Spleen (tissue), 11 donors: Measurements from ENCODE around the gene RRBP1. TPM values are rescaled to one million over a fixed set of nuclear protein-coding genes. Genes with fewer than 3 reads are reported as not detected.

Experiments used
- DNase-seq: peaks from one replicate; pipeline ENCODE4 v3.0.0-alpha.2; 2020
- H3K27ac ChIP-seq, 8 donors: fragments of 200-600 bp; sonication (generic) in 7 of 8; 1 replicate in 4 of 8; 2 replicates in 4 of 8; pipeline versions ENCODE4 v1.5.0 to v1.8.0; 2016 to 2021; ENCODE audit warnings: inconsistent platforms in 4 of 8, mild to moderate bottlenecking in 4 of 8, moderate library complexity in 1 of 8
- H3K27me3 ChIP-seq, 7 donors: fragments of 200-600 bp; sonication (generic) in 6 of 7; replicated peaks in 1 of 7; 1 replicate in 4 of 7; 2 replicates in 3 of 7; pipeline versions ENCODE4 v1.5.0 to v1.8.0; 2016 to 2021; ENCODE audit warnings: inconsistent platforms in 3 of 7, mild to moderate bottlenecking in 1 of 7
- H3K36me3 ChIP-seq, 6 donors: fragments of 200-600 bp; sonication (generic) in 5 of 6; 1 replicate in 4 of 6; 2 replicates in 2 of 6; pipeline versions ENCODE4 v1.5.0 to v1.8.0; 2016 to 2021; ENCODE audit warnings: inconsistent platforms in 2 of 6
- H3K4me1 ChIP-seq, 6 donors: fragments of 200-600 bp; sonication (generic) in 5 of 6; 1 replicate in 3 of 6; 2 replicates in 3 of 6; pipeline versions ENCODE4 v1.5.0 to v1.8.0; 2016 to 2021; ENCODE audit warnings: inconsistent platforms in 3 of 6
- H3K4me3 ChIP-seq, 8 donors: fragments of 200-600 bp; sonication (generic) in 7 of 8; 1 replicate in 4 of 8; 2 replicates in 4 of 8; pipeline versions ENCODE4 v1.5.0 to v1.8.0; 2016 to 2021; ENCODE audit warnings: inconsistent platforms in 4 of 8, mild to moderate bottlenecking in 4 of 8, moderate library complexity in 2 of 8
- H3K9me3 ChIP-seq, 8 donors: fragments of 200-600 bp; sonication (generic) in 7 of 8; 1 replicate in 4 of 8; 2 replicates in 4 of 8; pipeline versions ENCODE4 v1.5.0 to v1.8.0; 2016 to 2021; ENCODE audit warnings: inconsistent platforms in 4 of 8
- CTCF ChIP-seq, 11 experiments: fragments of 200-600 bp in 7 of 11; fragments of 450-650 bp in 4 of 11; sonication (generic) in 4 of 11; IDR thresholded peaks in 8 of 11; conservative IDR thresholded peaks in 3 of 11; 1 replicate in 7 of 11; 2 replicates in 4 of 11; pipeline versions ENCODE4 v1.4.0 to v1.8.0; 2016 to 2021; ENCODE audit warnings: antibody characterized with exemption in 11 of 11, inconsistent platforms in 4 of 11, mild to moderate bottlenecking in 1 of 11
- POLR2A ChIP-seq, 3 donors: fragments of 450-650 bp; IDR thresholded peaks; one replicate each; pipeline ENCODE4 v1.5.1; 2017; ENCODE audit warnings: antibody characterized with exemption in 3 of 3, mild to moderate bottlenecking in 1 of 3
- POLR2AphosphoS5 ChIP-seq, 3 donors: sonication (generic); formaldehyde crosslinking; IDR thresholded peaks; one replicate each; pipeline ENCODE4 v1.5.1; 2017; ENCODE audit warnings: antibody characterized with exemption in 3 of 3
- WGBS, 5 donors: extraction: QIAGEN DNeasy Blood & Tissue Kit in 3 of 5; methylation state at CpG; one replicate each; pipeline versions ENCODE4 v1.1.5 to v1.1.7; 2013 to 2018; 5-methylcytosine and 5-hydroxymethylcytosine counted together
- intact Hi-C: fragments of 100-400 bp; cut with DNase I; formaldehyde crosslinking; loops from one replicate; pipeline ENCODE4 v1.15.0; 2023; ENCODE audit warnings: low total_unique reads
- polyA plus RNA-seq, 3 donors: library from polyadenylated mRNA; stranded (reverse); fragments of 200-250 nt; gene quantifications; one replicate each; pipeline ENCODE4 v1.2.1, GENCODE V29; 2013
- total RNA-seq, 7 donors: library from RNA; depleted of rRNA in 3 of 7; stranded (reverse); fragments of >200 nt in 3 of 7; fragmentation: NEBNext Ultra II Directional in 4 of 7; extraction: Animal tissue kit (Norgen Biotek cat#: 25700) in 4 of 7; gene quantifications; one replicate each; pipeline versions ENCODE4 v1.1.0 to v1.2.1, GENCODE V29; 2016 to 2021
- donor health status: healthy with polysubstance abuse.
- donor health status: DM: no; HTN: no; CAD: no; lungs with moderate emphysema.
- donor health status: DM: no; HTN: no; CAD: no.
- donor health status: Bipolar disorder and iron deficiency.
- donor health status: healthy.
- donor health status: DM: no; HTN: no; CAD: no.
- donor health status: DM: yes; HTN: yes; CAD: no.

Gene RRBP1
- total and polyA plus RNA-seq, 10 donors = 17.0 to 164 (median 114) TPM

GRCh38 chr20:17699931-17700351 lies 17.9 kb upstream of the RRBP1 start, which contains the start of gene BANF2:
Gene BANF2, plus strand, starts transcription at chr20:17699966. Its CDS starts 25,060 bp downstream, at chr20:17725026.
- Histone ChIP-seq H3K4me3 (no peak within 1 kb of the TSS), H3K9me3 (peaks cover 0 to 12% (median 4%) of the 10 kb centered on the region in 8 donors), H3K27me3 (no peaks in the 10 kb centered on the region), H3K27ac (no peak within 1 kb of the TSS), H3K4me1 (no peaks in the 10 kb centered on the region), H3K36me3 (no peaks in the 10 kb centered on the region)
- no peak for DNase-seq
- intact Hi-C loops = no loop called here
- TF ChIP-seq CTCF (IDR thresholded peaks at IDR 0.05 in 8 of 11, conservative IDR thresholded peaks at IDR 0.05 in 3 of 11) = no peak
- TF ChIP-seq POLR2AphosphoS5 (IDR thresholded peaks at IDR 0.05) = no peak
- WGBS, 5 donors = 59 to 89% (median 62%) methylated on average over 3 of the region's 3 CpGs

- no peak for DNase-seq
- no peaks in the 10 kb centered on the region for H3K4me1 ChIP-seq
- no peak overlapping the region for H3K27ac ChIP-seq
- H3K36me3 ChIP-seq = no peaks in the 10 kb centered on the region
- WGBS, 5 donors = 62 to 79% (median 70%) methylated on average over 5 of the region's 5 CpGs
- no peaks in the 10 kb centered on the region for H3K27me3 ChIP-seq
- no peak for TF ChIP-seq CTCF (IDR thresholded peaks at IDR 0.05 in 8 of 11, conservative IDR thresholded peaks at IDR 0.05 in 3 of 11)
- TF ChIP-seq POLR2A (IDR thresholded peaks at IDR 0.05) = no peak
- no peak for TF ChIP-seq POLR2AphosphoS5 (IDR thresholded peaks at IDR 0.05)
- peaks cover 0 to 12% (median 4%) of the 10 kb centered on the region in 8 donors for H3K9me3 ChIP-seq
- intact Hi-C loops = no loop called here
- no peak overlapping the region for H3K4me3 ChIP-seq
These were observed 16.3 kb upstream of the RRBP1 start for GRCh38 chr20:17698384-17698783.

DNA sequence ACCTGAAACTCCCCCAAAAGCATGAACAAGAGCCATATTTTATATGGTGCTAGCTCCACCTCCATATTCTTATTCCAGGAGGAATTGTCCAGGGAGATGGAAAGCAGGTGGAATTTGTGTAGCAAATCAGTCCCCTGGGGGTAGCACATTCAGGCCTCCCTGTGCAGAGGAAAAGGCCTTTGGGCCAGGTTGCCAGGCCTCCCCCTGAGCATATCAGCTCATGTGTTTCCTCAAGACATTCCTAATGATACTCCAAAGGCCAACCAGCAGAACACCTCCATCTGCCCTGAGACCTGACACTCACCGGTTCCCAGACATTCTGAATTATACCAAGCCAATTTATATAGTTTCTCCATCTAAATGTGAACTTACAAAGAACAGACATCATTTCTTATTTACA lies 15.1 kb upstream of the RRBP1 start:
- H3K9me3 ChIP-seq = peaks cover 0 to 12% (median 4%) of the 10 kb centered on the region in 8 donors
- H3K4me1 ChIP-seq = no peaks in the 10 kb centered on the region
- H3K36me3 ChIP-seq = no peaks in the 10 kb centered on the region
- H3K27me3 ChIP-seq = no peaks in the 10 kb centered on the region
- intact Hi-C loops = no loop called here
- DNase-seq = no peak
- 85 to 100% (median 95%) methylated on average over 1 of the region's 1 CpG for WGBS, 5 donors
- H3K27ac ChIP-seq = no peak overlapping the region
- TF ChIP-seq POLR2A (IDR thresholded peaks at IDR 0.05) (no peak), CTCF (IDR thresholded peaks at IDR 0.05 in 8 of 11, conservative IDR thresholded peaks at IDR 0.05 in 3 of 11) (no peak), POLR2AphosphoS5 (IDR thresholded peaks at IDR 0.05) (no peak)
- no peak overlapping the region for H3K4me3 ChIP-seq

- H3K4me1 ChIP-seq = no peaks in the 10 kb centered on the region
- 88 to 100% (median 90%) methylated on average over 1 of the region's 1 CpG for WGBS, 5 donors
- no peaks in the 10 kb centered on the region for H3K36me3 ChIP-seq
- no peak for DNase-seq
- H3K27ac ChIP-seq = no peak overlapping the region
- no peak overlapping the region for H3K4me3 ChIP-seq
- intact Hi-C loops = no loop called here
- H3K9me3 ChIP-seq = peaks cover 0 to 12% (median 4%) of the 10 kb centered on the region in 8 donors
- TF ChIP-seq CTCF (IDR thresholded peaks at IDR 0.05 in 8 of 11, conservative IDR thresholded peaks at IDR 0.05 in 3 of 11) (no peak), POLR2A (IDR thresholded peaks at IDR 0.05) (no peak), POLR2AphosphoS5 (IDR thresholded peaks at IDR 0.05) (no peak)
- no peaks in the 10 kb centered on the region for H3K27me3 ChIP-seq
These were observed 14.2 kb upstream of the RRBP1 start for GRCh38 chr20:17696287-17696686.
